Stimulated activated CD4-positive, alpha-beta T cell treated with anti-CD3 and anti-CD28 coated beads, Interleukin-1b, Interleukin-23, amount 100 ng/mL, for 48 hours (primary cell): ENCODE results near the gene SLC26A1.

Experiments
- DNase-seq: peaks from one replicate; pipeline ENCODE4 v3.0.0-alpha.2; 2020

SLC26A1 gene

GRCh38 chr4:993111-994029 lies at the start of gene SLC26A1:
SLC26A1 (minus strand) TSS chr4:993404; CDS start chr4:991703, 1,701 bp downstream.
- DNase-seq = no peak

- DNase-seq = no peak
These were observed 49.3 kb upstream of the SLC26A1 start for GRCh38 chr4:1042352-1043055.

GRCh38 chr4:1041936-1042330 lies 48.7 kb upstream of the SLC26A1 start:
- DNase-seq = no peak

- DNase-seq = no peak
These were observed 48.1 kb upstream of the SLC26A1 start for GRCh38 chr4:1041147-1041935.

- DNase-seq = no peak
These were observed 47.3 kb upstream of the SLC26A1 start for GRCh38 chr4:1040344-1041146.

- DNase-seq = no peak
These were observed 46.5 kb upstream of the SLC26A1 start for GRCh38 chr4:1039493-1040343.

GRCh38 chr4:1038948-1039492 lies 45.8 kb upstream of the SLC26A1 start:
- no peak for DNase-seq

GRCh38 chr4:1036976-1037810 lies 44.0 kb upstream of the SLC26A1 start:
- no peak for DNase-seq

- DNase-seq = no peak
These were observed 42.9 kb upstream of the SLC26A1 start for GRCh38 chr4:1036095-1036494.

- DNase-seq = no peak
These were observed 42.3 kb upstream of the SLC26A1 start for GRCh38 chr4:1035510-1035909.

- DNase-seq = no peak
These were observed 40.8 kb upstream of the SLC26A1 start for GRCh38 chr4:1033840-1034551.

- DNase-seq = no peak
These were observed 39.7 kb upstream of the SLC26A1 start for GRCh38 chr4:1032861-1033260.

- DNase-seq = no peak
These were observed 39.0 kb upstream of the SLC26A1 start for GRCh38 chr4:1031956-1032795.

- DNase-seq = no peak
These were observed 38.1 kb upstream of the SLC26A1 start for GRCh38 chr4:1031346-1031745.

- DNase-seq = no peak
These were observed 37.4 kb upstream of the SLC26A1 start for GRCh38 chr4:1030559-1030958.

- no peak for DNase-seq
These were observed 36.8 kb upstream of the SLC26A1 start for GRCh38 chr4:1030031-1030430.

- no peak for DNase-seq
These were observed 36.3 kb upstream of the SLC26A1 start for GRCh38 chr4:1029529-1029928.

- no peak for DNase-seq
These were observed 35.5 kb upstream of the SLC26A1 start for GRCh38 chr4:1028574-1029220.
